T-helper 2 cell treated with Interferon-gamma antibody and Interleukin-4, amounts not matched to agents 5 μg/mL and 100 μg/mL, for 36 hours (primary cell): ENCODE results near the gene CLTA.

Experiments
- DNase-seq: peaks from one replicate; pipeline ENCODE4 v3.0.0; 2021; ENCODE audit warnings: low spot score
- H3K27ac Mint-ChIP-seq: one replicate; pipeline ENCODE4 v1.8.0; 2021; ENCODE audit warnings: mild to moderate bottlenecking, mixed read lengths
- H3K27me3 Mint-ChIP-seq: one replicate; pipeline ENCODE4 v1.8.0; 2021; ENCODE audit warnings: low read depth, mixed read lengths
- H3K36me3 Mint-ChIP-seq: one replicate; pipeline ENCODE4 v1.8.0; 2021; ENCODE audit warnings: low read depth, mixed read lengths
- H3K4me1 Mint-ChIP-seq: one replicate; pipeline ENCODE4 v1.8.0; 2021; ENCODE audit warnings: low read depth, mixed read lengths
- H3K4me3 Mint-ChIP-seq: one replicate; pipeline ENCODE4 v1.8.0; 2022; ENCODE audit warnings: mild to moderate bottlenecking, moderate library complexity, mixed read lengths
- H3K9me3 Mint-ChIP-seq: one replicate; pipeline ENCODE4 v1.8.0; 2021; ENCODE audit warnings: mixed read lengths

The CLTA gene

GRCh38 chr9:36190388-36191289 is at the start of gene CLTA:
Gene CLTA (plus strand): TSS chr9:36190921. CDS start chr9:36191057, 136 bp downstream.
- Mint-ChIP-seq H3K4me1 (peaks cover 39% of the 10 kb centered on the region), H3K36me3 (peaks cover 25% of the 10 kb centered on the region), H3K27me3 (peaks cover 5% of the 10 kb centered on the region), H3K4me3 (peak within 1 kb of the TSS; percentile 95), H3K27ac (peak within 1 kb of the TSS; percentile 85), H3K9me3 (no peaks in the 10 kb centered on the region)
- DNase-seq = peak; percentile 94

- Mint-ChIP-seq H3K4me1 (peaks cover 83% of the 10 kb centered on the region), H3K27ac (no peak overlapping the region), H3K36me3 (peaks cover 62% of the 10 kb centered on the region), H3K4me3 (peak overlapping the region; percentile 88), H3K27me3 (peaks cover 4% of the 10 kb centered on the region), H3K9me3 (peaks cover 12% of the 10 kb centered on the region)
- DNase-seq = no peak
Observed at GRCh38 chr9:36141288-36141687, 49.4 kb upstream of the CLTA start.

GRCh38 chr9:36141761-36142160 is 49.0 kb upstream of the CLTA start:
- peak overlapping the region; percentile 64 for H3K27ac Mint-ChIP-seq
- peaks cover 85% of the 10 kb centered on the region for H3K4me1 Mint-ChIP-seq
- peaks cover 64% of the 10 kb centered on the region for H3K36me3 Mint-ChIP-seq
- DNase-seq = no peak
- H3K9me3 Mint-ChIP-seq = peaks cover 14% of the 10 kb centered on the region
- peaks cover 4% of the 10 kb centered on the region for H3K27me3 Mint-ChIP-seq
- peak overlapping the region; percentile 81 for H3K4me3 Mint-ChIP-seq

- peak overlapping the region; percentile 81 for H3K4me3 Mint-ChIP-seq
- H3K27me3 Mint-ChIP-seq = peaks cover 2% of the 10 kb centered on the region
- DNase-seq = no peak
- peaks cover 88% of the 10 kb centered on the region for H3K4me1 Mint-ChIP-seq
- peaks cover 71% of the 10 kb centered on the region for H3K36me3 Mint-ChIP-seq
- peaks cover 18% of the 10 kb centered on the region for H3K9me3 Mint-ChIP-seq
- H3K27ac Mint-ChIP-seq = peak overlapping the region; percentile 89
Observed at GRCh38 chr9:36142510-36143244, 48.0 kb upstream of the CLTA start.

GRCh38 chr9:36143245-36143641 is 47.5 kb upstream of the CLTA start:
- Mint-ChIP-seq H3K27me3 (no peaks in the 10 kb centered on the region), H3K4me1 (peaks cover 89% of the 10 kb centered on the region), H3K27ac (peak overlapping the region; percentile 89), H3K4me3 (peak overlapping the region; percentile 81), H3K9me3 (peaks cover 18% of the 10 kb centered on the region), H3K36me3 (peaks cover 73% of the 10 kb centered on the region)
- DNase-seq = no peak

GRCh38 chr9:36144309-36145232 is 46.1 kb upstream of the CLTA start:
- Mint-ChIP-seq H3K9me3 (peaks cover 18% of the 10 kb centered on the region), H3K36me3 (peaks cover 66% of the 10 kb centered on the region), H3K4me1 (peaks cover 85% of the 10 kb centered on the region), H3K4me3 (peak overlapping the region; percentile 81), H3K27me3 (no peaks in the 10 kb centered on the region), H3K27ac (peak overlapping the region; percentile 89)
- no peak for DNase-seq

GRCh38 chr9:36145970-36146369 is 44.8 kb upstream of the CLTA start:
- Mint-ChIP-seq H3K27me3 (no peaks in the 10 kb centered on the region), H3K27ac (peak overlapping the region; percentile 89), H3K9me3 (peaks cover 18% of the 10 kb centered on the region), H3K4me1 (peaks cover 80% of the 10 kb centered on the region), H3K4me3 (peak overlapping the region; percentile 81), H3K36me3 (peaks cover 66% of the 10 kb centered on the region)
- no peak for DNase-seq

GRCh38 chr9:36146651-36147050 is 44.1 kb upstream of the CLTA start:
- Mint-ChIP-seq H3K9me3 (peaks cover 18% of the 10 kb centered on the region), H3K36me3 (peaks cover 70% of the 10 kb centered on the region), H3K4me3 (no peak overlapping the region)

GRCh38 chr9:36147441-36148175 is 43.1 kb upstream of the CLTA start:
- no peak for DNase-seq
- H3K9me3 Mint-ChIP-seq = peaks cover 18% of the 10 kb centered on the region
- peaks cover 71% of the 10 kb centered on the region for H3K36me3 Mint-ChIP-seq
- peak overlapping the region; percentile 65 for H3K27ac Mint-ChIP-seq
- peak overlapping the region; percentile 46 for H3K4me3 Mint-ChIP-seq
- peaks cover 79% of the 10 kb centered on the region for H3K4me1 Mint-ChIP-seq
- no peaks in the 10 kb centered on the region for H3K27me3 Mint-ChIP-seq

More at GRCh38 chr9:36146651-36147050, 44.1 kb upstream of the CLTA start:
- DNase-seq = no peak
- Mint-ChIP-seq H3K27ac (no peak overlapping the region), H3K4me1 (peaks cover 81% of the 10 kb centered on the region), H3K27me3 (no peaks in the 10 kb centered on the region)

- Mint-ChIP-seq H3K36me3 (peaks cover 68% of the 10 kb centered on the region), H3K9me3 (peaks cover 18% of the 10 kb centered on the region), H3K27me3 (no peaks in the 10 kb centered on the region), H3K4me3 (peak overlapping the region; percentile 3), H3K27ac (peak overlapping the region; percentile 42), H3K4me1 (peaks cover 73% of the 10 kb centered on the region)
- DNase-seq = peak; percentile 61
Observed at GRCh38 chr9:36148311-36149051, 42.2 kb upstream of the CLTA start.

- H3K9me3 Mint-ChIP-seq = peaks cover 18% of the 10 kb centered on the region
- no peak overlapping the region for H3K27ac Mint-ChIP-seq
- H3K36me3 Mint-ChIP-seq = peaks cover 65% of the 10 kb centered on the region
- no peak overlapping the region for H3K4me3 Mint-ChIP-seq
- H3K27me3 Mint-ChIP-seq = no peaks in the 10 kb centered on the region
- DNase-seq = no peak
- peaks cover 69% of the 10 kb centered on the region for H3K4me1 Mint-ChIP-seq
Observed at GRCh38 chr9:36149197-36149596, 41.5 kb upstream of the CLTA start.

GRCh38 chr9:36150574-36151315 is 40.0 kb upstream of the CLTA start:
- Mint-ChIP-seq H3K9me3 (peaks cover 11% of the 10 kb centered on the region), H3K36me3 (peaks cover 61% of the 10 kb centered on the region), H3K4me3 (peak overlapping the region; percentile 82), H3K4me1 (peaks cover 60% of the 10 kb centered on the region), H3K27ac (peak overlapping the region; percentile 95), H3K27me3 (no peaks in the 10 kb centered on the region)
- DNase-seq = no peak
